HG03139 (cell line): ENCODE measurements around the gene PRKCA.

Experiments used
- ATAC-seq: cut with Tn5 transposase; IDR thresholded peaks from one replicate; pipeline ENCODE4 v1.9.1; 2021; ENCODE audit not compliant: unreplicated experiment

Gene PRKCA

DNA sequence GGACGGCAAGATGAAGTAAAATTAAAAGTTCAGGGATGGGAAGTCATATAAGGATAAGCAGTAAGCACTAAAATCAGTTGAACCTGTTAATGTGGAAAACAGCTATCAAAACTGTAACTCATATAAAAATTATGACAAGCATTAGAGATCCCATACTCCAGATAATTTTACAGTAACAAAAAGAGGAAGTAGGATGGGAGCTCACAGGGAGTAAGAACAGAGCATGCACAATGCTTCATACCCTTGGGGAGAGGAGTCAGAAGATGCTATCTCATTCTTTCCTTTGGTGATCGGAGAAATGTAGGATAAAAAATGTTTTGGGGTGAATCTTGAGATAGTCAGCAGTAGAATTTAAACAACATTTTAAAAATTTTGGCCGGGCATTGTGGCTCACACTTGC is 367.8 kb downstream of the PRKCA start:
- ATAC-seq = no peak

DNA sequence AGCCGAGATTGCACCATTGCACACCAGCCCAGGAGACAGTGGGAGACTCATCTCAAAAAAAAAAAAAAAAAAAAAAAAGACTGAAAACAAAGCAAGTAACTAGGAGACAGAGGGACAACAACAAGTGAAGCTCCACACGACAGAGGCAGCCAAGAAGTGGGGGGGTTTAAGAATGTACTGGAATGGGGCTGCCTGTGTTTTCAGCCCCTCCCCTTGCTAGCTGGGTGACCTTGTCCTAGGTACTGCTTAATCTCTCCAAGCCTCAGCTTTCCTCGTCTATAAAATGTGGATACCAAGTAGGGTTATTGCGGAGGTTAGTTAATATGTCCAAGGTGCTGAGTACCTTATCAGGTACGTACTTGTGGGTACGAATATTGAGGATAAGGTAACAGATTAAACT is 368.7 kb downstream of the PRKCA start:
- no peak for ATAC-seq

DNA sequence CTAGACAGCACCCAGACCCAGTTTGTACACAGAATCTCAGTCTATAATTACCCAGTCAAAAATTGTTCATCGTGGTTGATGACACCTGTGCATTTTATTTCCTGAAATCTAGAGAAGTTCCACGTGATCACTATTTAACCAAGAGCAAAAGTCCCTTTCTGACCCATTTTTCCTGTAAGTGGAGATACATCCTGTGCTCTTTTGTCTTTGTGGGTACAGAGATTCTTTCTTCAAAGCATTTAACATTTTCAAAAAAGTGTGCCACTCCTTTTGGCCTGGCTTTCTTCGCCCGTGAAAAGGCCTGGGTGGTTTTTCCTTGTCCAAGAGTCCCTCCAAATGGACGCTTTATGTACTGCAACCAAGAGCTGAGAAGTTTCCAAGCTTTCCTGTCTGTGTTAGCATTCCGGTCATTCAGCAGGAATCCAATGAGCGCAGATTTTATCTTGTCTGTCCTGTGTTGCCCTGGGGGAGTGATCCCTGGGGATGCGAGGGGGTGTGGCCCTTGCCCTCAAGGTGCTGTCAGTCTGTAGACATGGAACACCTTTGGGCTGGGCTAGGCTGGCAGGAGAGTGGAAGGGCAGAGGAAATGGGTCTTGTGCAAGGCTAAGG is 371.4 kb downstream of the PRKCA start:
- ATAC-seq = no peak

DNA sequence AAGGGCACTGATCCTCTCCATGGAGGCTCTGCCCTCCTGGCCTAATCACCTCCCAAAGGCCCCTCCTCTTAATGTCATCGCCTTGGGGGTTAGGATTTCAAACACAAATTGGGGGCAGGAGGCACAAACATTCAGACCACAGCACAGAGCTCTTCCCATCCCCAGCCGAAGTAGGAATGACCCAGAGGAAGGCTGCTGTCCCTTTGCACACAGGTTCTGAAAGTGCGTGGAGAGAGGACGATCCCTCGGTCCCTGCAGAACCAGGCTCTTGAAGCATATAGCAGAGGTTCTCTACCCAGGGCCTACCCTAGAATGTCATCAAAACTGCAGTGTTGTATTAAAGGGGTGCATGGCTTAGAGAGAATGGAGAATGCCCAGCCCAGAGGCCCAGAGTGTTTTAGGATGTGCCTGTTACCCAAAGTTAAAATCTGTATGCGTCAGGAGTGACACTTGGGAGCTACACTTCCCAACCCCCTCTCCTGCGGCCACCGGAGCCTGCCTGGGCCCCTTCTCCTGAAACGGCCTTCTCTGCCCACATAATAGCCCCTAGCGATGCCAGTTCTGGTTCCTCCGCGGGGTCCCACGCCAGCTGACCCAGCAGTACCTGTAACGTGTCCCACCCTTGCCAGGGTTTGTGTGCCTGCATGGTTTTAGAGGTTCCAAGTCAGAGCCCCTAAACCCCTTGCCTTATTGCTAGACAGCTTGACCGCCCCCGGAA is 373.0 kb downstream of the PRKCA start:
- ATAC-seq = no peak

DNA sequence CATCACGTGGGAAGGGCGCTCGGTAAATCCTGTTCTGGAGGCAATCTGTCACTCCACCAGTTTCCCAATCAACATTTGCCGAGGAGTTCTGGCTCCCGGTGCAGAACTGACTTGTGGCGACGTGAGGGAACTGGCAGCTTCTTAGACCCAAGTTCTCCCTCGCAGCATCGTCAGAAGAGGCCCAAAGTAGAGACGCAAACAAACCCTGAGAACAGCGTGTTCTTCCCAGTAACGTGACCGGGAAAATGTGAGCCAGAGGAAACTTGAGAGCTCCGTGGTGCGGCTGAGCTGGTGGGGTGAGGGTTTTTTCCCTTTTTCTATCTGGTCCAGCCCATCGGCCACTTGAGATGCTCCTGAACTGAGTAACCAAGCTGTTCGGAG is 373.6 kb downstream of the PRKCA start:
- no peak for ATAC-seq

DNA sequence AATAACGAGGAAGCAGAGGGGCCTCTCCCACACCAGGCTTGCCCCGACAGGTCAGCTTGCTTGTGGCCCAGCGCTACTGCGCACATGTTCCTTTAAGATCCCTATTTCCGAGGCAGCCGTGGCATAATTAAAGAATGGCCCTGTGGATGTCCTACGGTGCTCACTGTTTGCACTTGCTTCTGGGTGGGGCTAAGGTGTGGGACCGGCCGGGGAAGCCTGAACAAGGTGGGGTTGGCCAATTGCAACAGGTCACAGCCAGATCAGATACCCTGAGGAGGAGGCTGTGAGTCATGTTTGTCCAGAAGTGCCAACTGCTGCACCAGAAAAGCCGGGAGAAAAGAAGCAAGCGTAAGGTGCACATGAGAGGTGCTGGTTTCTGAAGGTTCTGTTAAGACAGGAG is 374.0 kb downstream of the PRKCA start:
- no peak for ATAC-seq

DNA sequence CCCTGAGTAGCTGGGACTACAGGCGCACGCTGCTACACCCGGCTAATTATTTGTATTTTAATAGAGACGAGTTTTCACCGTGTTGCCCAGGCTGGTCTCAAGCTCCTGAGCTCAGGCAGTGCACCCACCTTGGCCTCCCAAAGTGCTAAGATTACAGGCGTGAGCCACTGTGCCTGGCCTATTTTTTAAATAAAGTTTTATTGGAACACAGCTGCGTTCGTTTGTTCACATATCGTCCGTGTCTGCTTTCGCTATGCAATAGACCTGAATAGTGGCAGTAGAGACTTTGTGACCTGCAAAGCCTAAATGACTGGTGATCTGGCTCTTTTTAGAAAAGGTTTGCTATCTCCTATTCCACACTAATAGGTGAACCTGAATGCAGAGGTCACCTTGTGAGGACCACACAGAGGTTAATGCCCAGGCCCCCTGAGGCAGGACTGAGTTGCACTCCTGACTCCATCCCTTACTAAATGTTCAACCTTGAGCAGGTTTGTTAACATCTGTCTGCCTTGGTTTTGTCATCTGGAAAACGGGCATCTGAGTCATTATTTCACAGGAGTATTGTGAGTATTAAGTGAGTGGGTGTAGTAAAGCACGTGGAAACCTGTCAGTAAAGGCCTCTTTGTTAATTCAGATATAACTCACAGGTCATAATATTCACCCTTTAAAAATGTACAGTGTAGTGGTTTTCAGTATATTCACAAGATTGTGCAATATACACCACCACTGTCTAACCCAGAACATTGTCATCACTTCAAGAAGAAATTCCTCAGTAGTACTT is 375.0 kb downstream of the PRKCA start:
- no peak for ATAC-seq

DNA sequence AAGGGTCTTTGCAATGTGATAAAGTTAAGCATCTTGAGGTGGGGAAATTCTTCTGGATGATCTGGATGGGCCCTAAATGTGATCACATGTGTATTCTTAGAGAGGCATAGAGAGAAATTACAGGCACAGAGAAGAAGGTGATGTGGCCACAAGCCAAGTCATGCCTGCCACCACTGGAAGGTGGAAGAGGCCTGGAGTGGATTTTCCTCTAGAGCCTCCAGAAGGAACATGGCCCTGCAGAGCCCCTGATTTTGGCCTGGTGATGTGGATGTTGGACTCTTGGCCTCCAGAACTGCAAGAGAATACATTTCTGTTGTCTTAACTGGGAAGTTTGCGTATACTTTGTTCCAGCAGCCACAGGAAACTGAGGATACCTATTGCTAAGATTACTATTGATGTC is 375.6 kb downstream of the PRKCA start:
- no peak for ATAC-seq

DNA sequence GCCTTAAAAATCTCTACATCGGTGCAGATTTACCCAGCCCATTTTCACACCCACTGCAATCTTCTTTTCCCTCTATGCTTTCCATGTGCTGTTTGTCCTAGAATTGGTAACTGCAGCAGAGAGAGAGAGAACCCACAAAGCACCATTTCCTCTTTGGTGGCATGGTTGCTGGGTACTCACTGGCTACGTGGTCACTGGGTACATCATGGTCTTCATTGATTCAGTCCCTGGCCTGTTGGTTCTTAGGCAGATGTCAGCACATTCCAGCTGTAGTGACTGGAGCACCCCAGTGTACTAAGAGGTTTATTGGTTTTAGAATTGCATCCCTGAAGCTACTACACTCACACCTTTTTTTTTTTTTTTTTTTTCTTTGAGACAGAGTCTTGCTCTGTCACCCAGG is 376.4 kb downstream of the PRKCA start:
- no peak for ATAC-seq

DNA sequence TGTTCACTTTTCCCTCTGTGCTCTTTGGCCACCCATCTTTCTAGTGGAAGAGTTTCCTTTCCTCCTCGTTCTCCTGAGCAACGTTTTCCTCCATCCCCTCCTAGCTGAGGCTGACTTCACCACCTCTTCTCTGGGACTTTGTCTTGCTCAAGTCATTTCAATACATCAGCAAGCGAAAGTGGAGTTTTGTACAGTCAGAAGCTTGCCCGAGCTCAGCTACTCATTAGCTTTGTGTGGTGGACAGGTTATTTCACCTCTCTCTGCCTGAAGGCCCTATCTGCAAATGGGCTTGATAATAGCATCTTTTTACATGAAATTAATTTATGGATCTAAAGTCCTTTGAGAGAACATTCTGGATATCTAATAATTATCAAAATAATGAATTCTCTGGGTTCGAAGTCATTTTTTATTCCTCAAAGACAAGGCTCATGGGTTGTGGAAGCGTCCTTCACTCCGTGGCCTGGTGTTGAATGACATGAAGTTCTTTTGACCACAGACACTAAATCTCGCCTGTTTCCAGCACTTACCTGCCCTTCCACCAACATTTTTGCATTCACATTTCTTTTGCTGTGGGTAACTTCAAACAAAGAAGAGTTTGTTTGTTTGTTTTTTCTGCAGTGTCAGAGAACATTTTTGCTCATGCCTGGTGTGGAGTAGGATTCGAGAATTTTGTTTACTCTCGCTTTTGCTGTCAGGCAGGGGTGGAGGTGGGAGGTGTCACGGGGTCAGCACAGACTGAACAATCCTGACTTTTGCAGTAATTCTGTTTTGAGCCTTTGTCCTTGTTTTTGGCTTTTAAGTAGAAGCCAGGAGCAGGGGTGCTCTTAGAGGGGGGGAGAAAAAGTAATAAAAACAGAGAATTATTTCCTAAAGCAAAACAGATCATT is 377.5 kb downstream of the PRKCA start:
- no peak for ATAC-seq

DNA sequence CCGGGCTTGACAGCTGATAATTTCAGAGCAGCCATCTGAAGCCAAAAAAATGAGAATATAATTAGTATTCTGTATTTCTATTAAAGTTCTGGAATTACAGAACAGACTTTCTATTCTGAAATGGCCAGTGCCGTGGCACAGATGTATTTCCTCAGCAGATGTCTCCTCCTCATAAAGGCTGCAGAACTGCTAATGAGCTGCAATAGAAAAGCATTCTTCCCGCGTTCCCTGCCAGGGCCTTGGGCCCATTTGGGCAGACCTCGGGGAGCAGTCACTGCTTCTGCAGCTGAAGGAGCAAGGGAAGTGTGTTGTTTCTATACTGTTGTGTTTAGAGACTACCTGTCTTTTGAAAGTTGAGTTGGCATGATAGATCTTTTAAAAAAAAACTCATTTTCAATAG is 379.9 kb downstream of the PRKCA start:
- ATAC-seq = no peak

DNA sequence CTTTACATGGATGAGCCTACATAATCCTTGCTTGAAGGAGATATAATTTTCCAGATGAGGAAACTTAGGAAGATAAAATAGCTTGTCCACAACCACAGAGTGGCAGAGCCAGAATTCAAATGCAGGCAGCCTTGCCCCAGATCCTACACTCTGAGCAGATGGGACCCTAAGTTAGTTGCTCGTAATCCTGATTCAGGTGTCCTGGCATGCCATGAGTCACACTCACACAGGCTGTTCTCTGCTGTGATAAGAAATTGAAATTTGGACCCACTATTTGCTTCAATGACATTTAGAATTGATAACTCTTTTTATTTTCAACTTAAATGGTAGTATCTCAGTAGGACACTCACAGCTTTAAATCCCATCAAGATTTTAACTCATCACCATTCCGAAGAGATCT is 381.8 kb downstream of the PRKCA start:
- no peak for ATAC-seq

DNA sequence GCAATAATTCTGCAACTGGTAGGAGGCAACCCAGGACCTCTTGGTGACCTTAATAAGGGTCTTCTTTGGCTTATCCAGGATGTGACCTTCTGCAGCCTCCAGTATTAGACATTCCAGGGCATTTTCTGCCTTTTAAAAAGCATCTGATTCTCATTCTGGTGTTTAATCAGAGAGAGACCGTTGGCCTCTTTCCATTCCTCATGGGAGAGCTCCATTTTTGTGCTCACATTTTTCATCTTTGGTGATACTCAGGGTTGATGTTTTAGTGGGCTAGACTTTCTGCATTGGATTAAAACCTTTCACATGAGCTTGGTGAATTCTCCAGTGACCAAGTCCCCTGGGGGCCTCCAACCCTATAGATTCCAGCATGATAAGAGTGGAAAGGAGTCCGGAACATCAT is 382.3 kb downstream of the PRKCA start:
- no peak for ATAC-seq

DNA sequence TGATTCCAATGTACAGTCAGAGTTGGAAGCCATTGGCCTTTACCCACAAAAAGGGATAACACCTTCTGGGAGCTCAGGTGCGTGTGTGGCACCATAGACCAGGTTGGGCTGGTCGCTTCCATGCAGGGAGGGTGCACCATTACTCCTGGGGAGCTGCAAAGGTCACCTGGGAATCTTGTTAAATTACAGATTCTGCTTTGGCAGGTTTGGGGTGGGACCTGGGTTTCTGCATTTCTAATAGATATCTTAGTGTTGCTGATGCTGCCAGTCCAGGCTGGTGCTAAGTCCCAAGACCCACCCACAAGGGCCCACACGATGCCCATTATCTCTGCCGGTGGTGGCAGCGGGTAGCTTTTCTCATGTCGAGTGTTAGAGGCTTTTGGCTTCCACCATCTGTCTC is 384.2 kb downstream of the PRKCA start:
- no peak for ATAC-seq

DNA sequence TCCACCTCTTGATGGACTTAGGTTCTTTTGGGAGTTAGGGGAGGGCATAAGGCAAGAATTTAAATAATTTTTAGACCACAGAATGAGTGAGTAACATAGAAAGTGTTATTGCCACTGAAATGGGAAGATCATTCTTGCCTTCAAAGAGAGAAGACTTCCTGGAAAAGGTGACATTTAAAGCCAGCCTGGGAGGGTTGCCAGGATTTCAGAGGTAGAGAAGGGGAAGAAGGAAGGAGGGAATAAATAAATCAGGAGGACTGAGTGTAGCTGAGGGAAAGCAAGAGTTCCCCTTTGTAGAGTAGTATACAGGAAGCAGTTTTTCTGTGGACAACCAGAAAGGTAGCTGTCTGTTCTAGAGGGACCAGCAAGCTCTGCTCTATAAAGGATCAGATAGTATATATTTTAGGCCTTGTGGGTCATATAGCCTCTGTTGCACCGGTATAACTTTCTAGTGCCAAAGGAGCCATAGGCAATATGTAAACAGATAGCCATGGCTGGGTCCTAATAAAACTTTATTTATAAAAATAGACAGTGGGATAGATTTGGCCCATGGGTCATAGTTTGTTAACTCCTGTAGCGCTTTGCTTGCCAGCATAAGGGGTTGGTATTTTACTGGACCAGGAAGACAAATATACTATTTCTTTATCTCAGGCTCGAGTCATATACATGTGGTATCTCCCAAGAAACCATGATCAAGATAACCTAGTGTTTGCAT is 385.3 kb downstream of the PRKCA start:
- ATAC-seq = no peak

DNA sequence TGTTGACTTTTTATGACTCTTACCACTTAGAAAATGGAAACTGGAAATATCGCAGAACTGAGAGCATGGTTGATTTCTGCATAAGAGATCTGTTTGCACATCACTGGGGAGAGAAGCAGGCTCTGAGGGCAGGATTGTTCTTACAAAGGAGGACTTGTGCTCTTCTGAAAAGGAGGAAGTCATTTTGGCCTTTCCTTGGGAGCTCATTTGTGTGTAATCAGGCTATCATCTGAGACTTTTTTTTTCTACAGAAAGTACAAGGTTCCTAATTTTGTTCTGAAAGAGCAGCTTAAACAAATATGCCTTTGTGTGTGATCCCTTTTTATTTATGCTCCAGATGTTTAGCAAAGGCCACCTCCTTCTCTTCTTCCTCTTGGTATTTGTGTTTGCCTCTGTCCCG is 386.8 kb downstream of the PRKCA start:
- no peak for ATAC-seq

DNA sequence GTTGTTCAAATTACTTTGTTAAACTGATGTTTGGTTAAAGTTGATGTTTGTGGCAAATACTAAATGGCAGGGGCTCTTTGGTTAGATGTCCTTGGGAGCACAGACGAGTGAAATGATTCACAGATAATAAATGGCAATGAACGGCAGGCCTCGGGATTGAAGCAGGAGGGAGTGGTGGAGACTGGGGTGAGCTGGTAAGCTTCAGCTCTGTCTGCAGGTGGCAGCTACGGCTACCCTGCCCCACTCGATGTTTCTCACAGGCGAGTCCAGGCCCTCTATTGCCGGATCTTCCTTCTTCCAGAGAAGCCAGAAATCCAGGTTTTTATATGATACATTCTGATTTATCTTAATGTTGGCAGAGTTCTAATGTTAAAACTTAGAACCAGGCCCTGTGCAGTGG is 387.8 kb downstream of the PRKCA start:
- ATAC-seq = no peak

DNA sequence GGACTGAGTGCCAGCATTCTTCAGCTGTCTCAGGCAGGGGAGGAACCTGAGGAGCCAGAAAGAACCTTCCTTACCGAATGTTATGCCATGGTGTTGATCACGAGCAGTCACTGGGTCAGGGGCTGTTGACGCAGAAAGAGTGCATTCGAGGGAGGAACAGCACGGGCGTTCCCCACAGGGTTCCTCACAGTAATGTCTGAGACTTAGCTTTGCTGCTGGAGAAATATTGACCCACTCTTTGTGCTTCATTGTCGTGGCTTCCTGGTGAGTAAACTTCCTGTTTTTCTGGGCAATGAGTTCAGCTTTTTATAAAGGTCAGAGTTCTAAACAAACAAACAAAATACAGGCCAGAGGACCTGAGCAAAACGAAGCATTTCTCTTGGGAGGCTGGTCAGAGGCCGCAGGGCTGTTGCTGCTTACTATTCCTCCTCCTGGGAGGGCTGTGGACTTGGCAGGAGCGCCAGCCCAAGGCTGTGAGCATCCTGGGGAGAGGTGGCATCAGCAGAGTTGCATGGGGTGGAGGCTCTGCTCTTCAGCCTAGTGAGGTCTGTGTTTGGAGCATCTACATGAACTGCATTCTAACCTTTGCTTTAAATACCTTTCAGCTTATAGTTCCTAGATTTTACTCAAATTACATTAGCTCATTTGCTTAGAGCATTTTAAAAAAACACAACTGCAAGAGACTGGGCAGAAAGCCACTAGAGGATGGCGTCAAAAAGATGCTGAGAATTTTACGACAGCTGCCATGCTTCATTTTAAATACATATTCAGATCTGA is 389.4 kb downstream of the PRKCA start:
- no peak for ATAC-seq

DNA sequence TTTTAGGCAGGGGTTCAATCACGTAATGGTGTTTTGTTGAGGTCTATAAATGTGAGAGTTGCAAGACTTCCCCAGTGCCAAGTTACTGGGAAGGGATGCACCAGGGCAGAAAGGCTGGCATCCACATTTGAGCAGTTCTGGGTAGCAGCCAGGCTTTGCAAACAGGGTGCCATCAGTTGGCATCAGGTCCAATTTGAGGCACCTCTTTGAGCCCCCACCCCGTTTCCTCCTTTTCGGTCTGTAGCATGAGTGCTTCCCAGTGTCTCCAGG is 389.9 kb downstream of the PRKCA start:
- no peak for ATAC-seq

DNA sequence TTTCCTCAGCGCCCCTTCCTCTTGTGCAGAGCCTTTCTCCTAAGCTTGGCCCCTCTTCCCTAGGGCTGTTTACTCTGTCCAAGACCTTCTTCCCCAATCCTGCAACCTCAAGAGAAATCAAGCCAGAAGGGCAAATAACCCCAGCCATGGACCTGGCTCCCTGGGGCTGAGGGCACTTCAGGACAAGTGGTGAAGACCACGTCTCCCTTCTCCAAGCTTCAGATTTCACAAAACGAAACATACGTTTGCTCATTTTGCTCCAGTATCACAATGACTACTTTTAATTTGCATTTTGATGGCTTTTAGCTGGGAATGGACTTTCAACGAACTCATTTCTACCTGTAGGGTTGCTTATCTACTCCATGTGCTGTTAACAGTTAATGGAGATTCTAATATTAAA is 392.7 kb downstream of the PRKCA start:
- no peak for ATAC-seq
